ENCODE measurements around the gene ZNF860.

DNA sequence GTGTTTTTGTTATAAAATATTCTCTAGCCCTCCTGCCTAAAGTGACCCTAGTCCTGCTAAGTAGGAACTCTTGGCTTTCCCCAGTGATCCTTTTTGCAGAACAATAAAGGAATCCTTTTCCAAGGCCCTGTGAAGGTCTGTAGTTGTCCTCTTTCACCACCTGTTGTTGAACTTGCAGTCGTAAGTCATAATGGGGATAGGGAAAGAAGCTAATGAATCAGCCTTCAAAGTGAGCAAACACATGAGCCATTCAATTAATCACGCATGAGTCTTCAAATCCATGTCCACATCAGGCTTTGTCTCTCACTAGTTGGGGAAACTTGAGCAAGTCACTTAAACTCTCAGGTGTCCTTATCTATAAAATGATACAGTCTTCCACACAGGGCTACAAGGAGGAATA, 27.6 kb downstream of the ZNF860 start:
- TF ChIP-seq, protein P1, sequence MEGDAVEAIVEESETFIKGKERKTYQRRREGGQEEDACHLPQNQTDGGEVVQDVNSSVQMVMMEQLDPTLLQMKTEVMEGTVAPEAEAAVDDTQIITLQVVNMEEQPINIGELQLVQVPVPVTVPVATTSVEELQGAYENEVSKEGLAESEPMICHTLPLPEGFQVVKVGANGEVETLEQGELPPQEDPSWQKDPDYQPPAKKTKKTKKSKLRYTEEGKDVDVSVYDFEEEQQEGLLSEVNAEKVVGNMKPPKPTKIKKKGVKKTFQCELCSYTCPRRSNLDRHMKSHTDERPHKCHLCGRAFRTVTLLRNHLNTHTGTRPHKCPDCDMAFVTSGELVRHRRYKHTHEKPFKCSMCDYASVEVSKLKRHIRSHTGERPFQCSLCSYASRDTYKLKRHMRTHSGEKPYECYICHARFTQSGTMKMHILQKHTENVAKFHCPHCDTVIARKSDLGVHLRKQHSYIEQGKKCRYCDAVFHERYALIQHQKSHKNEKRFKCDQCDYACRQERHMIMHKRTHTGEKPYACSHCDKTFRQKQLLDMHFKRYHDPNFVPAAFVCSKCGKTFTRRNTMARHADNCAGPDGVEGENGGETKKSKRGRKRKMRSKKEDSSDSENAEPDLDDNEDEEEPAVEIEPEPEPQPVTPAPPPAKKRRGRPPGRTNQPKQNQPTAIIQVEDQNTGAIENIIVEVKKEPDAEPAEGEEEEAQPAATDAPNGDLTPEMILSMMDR (IDR thresholded peaks at IDR 0.05) = no peak
- TF ChIP-seq POLR2AphosphoS5 (IDR thresholded peaks at IDR 0.05) (no peak), POLR2A (IDR thresholded peaks at IDR 0.05; ENCODE audit: low read depth) (no peak), EP300 (IDR thresholded peaks at IDR 0.05) (no peak)

All from esophagus muscularis mucosa (tissue), 4 donors.